Measurements from ENCODE around the gene RAP1GDS1. TPM values are rescaled to one million over a fixed set of nuclear protein-coding genes. Genes with fewer than 3 reads are reported as not detected.

Gene RAP1GDS1
- total RNA-seq, 3 donors from 2014 or later, result 31.1 to 55.8 (median 33.8) TPM

- H3K27me3 ChIP-seq, result no peaks in the 10 kb centered on the region
- no peak overlapping the region for H3K4me3 ChIP-seq
- DNase-seq (ENCODE audit: low spot score in 2 of 2), result no peak
Measured at GRCh38 chr4:98305576-98305975, 44.4 kb downstream of the RAP1GDS1 start.

GRCh38 chr4:98310867-98311266, 49.7 kb downstream of the RAP1GDS1 start:
- Histone ChIP-seq H3K4me1 (no peaks in the 10 kb centered on the region), H3K27ac (no peak overlapping the region), H3K9me3 (no peaks in the 10 kb centered on the region), H3K27me3 (no peaks in the 10 kb centered on the region), H3K4me3 (no peak overlapping the region), H3K36me3 (no peaks in the 10 kb centered on the region)
- no peak for DNase-seq (ENCODE audit: low spot score in 2 of 2)
- intact Hi-C loops (cut with DNase I; ENCODE audit: low total_unique reads), result no loop called here
- TF ChIP-seq POLR2AphosphoS5 (IDR thresholded peaks at IDR 0.05), result no peak
- no peak for TF ChIP-seq CTCF (IDR thresholded peaks at IDR 0.05)
- TF ChIP-seq POLR2A (IDR thresholded peaks at IDR 0.05), result no peak

More at GRCh38 chr4:98305576-98305975, 44.4 kb downstream of the RAP1GDS1 start:
- H3K36me3 ChIP-seq, result no peaks in the 10 kb centered on the region
- H3K4me1 ChIP-seq, result no peaks in the 10 kb centered on the region
- H3K27ac ChIP-seq, result no peak overlapping the region
- peaks cover 4 to 32% of the 10 kb centered on the region in 2 donors for H3K9me3 ChIP-seq
- intact Hi-C loops (cut with DNase I; ENCODE audit: low total_unique reads), result no loop called here
- TF ChIP-seq POLR2AphosphoS5 (IDR thresholded peaks at IDR 0.05) (no peak), POLR2A (IDR thresholded peaks at IDR 0.05) (no peak), CTCF (IDR thresholded peaks at IDR 0.05) (no peak)

- Histone ChIP-seq H3K27ac (no peak overlapping the region), H3K9me3 (no peaks in the 10 kb centered on the region), H3K4me3 (no peak overlapping the region), H3K4me1 (no peaks in the 10 kb centered on the region), H3K27me3 (no peaks in the 10 kb centered on the region), H3K36me3 (no peaks in the 10 kb centered on the region)
- intact Hi-C loops (cut with DNase I; ENCODE audit: low total_unique reads), result no loop called here
- DNase-seq (ENCODE audit: low spot score in 2 of 2), result no peak
- TF ChIP-seq CTCF (IDR thresholded peaks at IDR 0.05) (no peak), POLR2A (IDR thresholded peaks at IDR 0.05) (no peak), POLR2AphosphoS5 (IDR thresholded peaks at IDR 0.05) (no peak)
Measured at GRCh38 chr4:98311656-98312055, 50.5 kb downstream of the RAP1GDS1 start.

- intact Hi-C loops (cut with DNase I; ENCODE audit: low total_unique reads), result no loop called here
- Histone ChIP-seq H3K9me3 (no peaks in the 10 kb centered on the region), H3K27ac (no peak overlapping the region), H3K36me3 (no peaks in the 10 kb centered on the region), H3K4me3 (no peak overlapping the region), H3K27me3 (no peaks in the 10 kb centered on the region), H3K4me1 (no peaks in the 10 kb centered on the region)
- no peak for DNase-seq (ENCODE audit: low spot score in 2 of 2)
- TF ChIP-seq POLR2A (IDR thresholded peaks at IDR 0.05), result no peak
- no peak for TF ChIP-seq CTCF (IDR thresholded peaks at IDR 0.05)
- no peak for TF ChIP-seq POLR2AphosphoS5 (IDR thresholded peaks at IDR 0.05)
Measured at GRCh38 chr4:98314791-98315565, 53.8 kb downstream of the RAP1GDS1 start.

GRCh38 chr4:98318521-98318920, 57.3 kb downstream of the RAP1GDS1 start:
- Histone ChIP-seq H3K27me3 (no peaks in the 10 kb centered on the region), H3K4me3 (no peak overlapping the region), H3K9me3 (no peaks in the 10 kb centered on the region), H3K4me1 (no peaks in the 10 kb centered on the region), H3K36me3 (no peaks in the 10 kb centered on the region), H3K27ac (no peak overlapping the region)
- DNase-seq (ENCODE audit: low spot score in 2 of 2), result no peak
- TF ChIP-seq CTCF (IDR thresholded peaks at IDR 0.05) (no peak), POLR2AphosphoS5 (IDR thresholded peaks at IDR 0.05) (no peak), POLR2A (IDR thresholded peaks at IDR 0.05) (no peak)
- intact Hi-C loops (cut with DNase I; ENCODE audit: low total_unique reads), result no loop called here

Measured in breast epithelium (tissue), 4 donors.